HepG2 (cell line): ENCODE results near the gene DNAJC5. TPM values are rescaled to one million over a fixed set of nuclear protein-coding genes. Genes with fewer than 3 reads are reported as not detected.

ENCODE experiments used
- ATM ChIP-seq: fragments of 450-650 bp; IDR thresholded peaks from 2 replicates; pipeline ENCODE4 v1.7.1; 2017; ENCODE audit warnings: mild to moderate bottlenecking, borderline replicate concordance
- KIAA2018 ChIP-seq: sonication (generic); formaldehyde crosslinking; IDR thresholded peaks from 2 replicates; pipeline ENCODE4 v1.5.0; 2020; ENCODE audit warnings: mild to moderate bottlenecking, missing genetic modification reagents, borderline replicate concordance
- KMT2A ChIP-seq: sonication (generic); formaldehyde crosslinking; IDR thresholded peaks from 2 replicates; pipeline ENCODE4 v1.4.0; 2020; ENCODE audit warnings: missing genetic modification reagents
- MLLT10 ChIP-seq: sonication (generic); formaldehyde crosslinking; IDR thresholded peaks from 2 replicates; pipeline ENCODE4 v1.4.0; 2020; ENCODE audit warnings: missing genetic modification reagents
- NR2C2 ChIP-seq: sonication (generic); formaldehyde crosslinking; IDR thresholded peaks from 2 replicates; pipeline ENCODE4 v1.4.0; 2020; ENCODE audit warnings: missing genetic modification reagents, mild to moderate bottlenecking, moderate library complexity, borderline replicate concordance
- NR3C1 ChIP-seq: sonication (generic); formaldehyde crosslinking; IDR thresholded peaks from 2 replicates; pipeline ENCODE4 v1.4.0; 2020; ENCODE audit warnings: missing genetic modification reagents
- PAXIP1 ChIP-seq: sonication (generic); formaldehyde crosslinking; conservative IDR thresholded peaks from 2 replicates; pipeline ENCODE4 v1.4.0; 2020; ENCODE audit warnings: mild to moderate bottlenecking, missing genetic modification reagents, moderate library complexity
- PHF5A ChIP-seq: IDR thresholded peaks from one replicate; pipeline ENCODE4 v1.6.1; 2018; ENCODE audit warnings: low read depth, missing genetic modification reagents; ENCODE audit not compliant: unreplicated experiment
- REPIN1 ChIP-seq: sonication (generic); formaldehyde crosslinking; IDR thresholded peaks from 2 replicates; pipeline ENCODE4 v1.8.0; 2022; ENCODE audit warnings: missing genetic modification reagents, low read depth, mild to moderate bottlenecking, borderline replicate concordance
- SATB2 ChIP-seq: sonication (generic); formaldehyde crosslinking; IDR thresholded peaks from 2 replicates; pipeline ENCODE4 v1.5.0; 2020; ENCODE audit warnings: missing genetic modification reagents
- SMC3 ChIP-seq: IDR thresholded peaks from 2 replicates; pipeline ENCODE4 v1.6.1; 2011; ENCODE audit warnings: low read length, improper control_type of control experiment
- SP4 ChIP-seq: sonication (generic); formaldehyde crosslinking; IDR thresholded peaks from 2 replicates; pipeline ENCODE4 v1.8.1; 2023; ENCODE audit warnings: mild to moderate bottlenecking, missing genetic modification reagents
- TFAP4 ChIP-seq: sonication (generic); IDR thresholded peaks from 2 replicates; pipeline ENCODE4 v1.6.1; 2016; ENCODE audit warnings: low read depth, borderline replicate concordance
- ZKSCAN8 ChIP-seq: IDR thresholded peaks from 2 replicates; pipeline ENCODE4 v1.6.1; 2016; ENCODE audit warnings: borderline replicate concordance, missing genetic modification reagents, missing compliant biosample characterization
- ZNF574 ChIP-seq: sonication (generic); formaldehyde crosslinking; IDR thresholded peaks from 2 replicates; pipeline ENCODE4 v1.4.0; 2020; ENCODE audit warnings: missing genetic modification reagents
- polyA plus RNA-seq, 8 experiments: library from polyadenylated mRNA; depleted of rRNA in 3 of 8; stranded (reverse) in 7 of 8; unstranded in 1 of 8; fragments of >200 nt; fragmentation: Illumina TruSeq in 4 of 8; extraction: Trizol in 4 of 8; gene quantifications; 2 replicates each; pipeline versions ENCODE4 v1.2.1 to v1.2.3, GENCODE V29; 2011 to 2016; ENCODE audit warnings: low read depth in 4 of 8, missing spikeins in 1 of 8, mixed read lengths in 1 of 8; ENCODE audit not compliant: insufficient read depth in 1 of 8
- total RNA-seq, 5 experiments: library from RNA; depleted of rRNA; stranded (reverse); fragments of >200 nt; fragmentation: Illumina TruSeq; extraction: Trizol; gene quantifications; 2 replicates each; pipeline ENCODE4 v1.2.3, GENCODE V29; 2016; ENCODE audit warnings: low read depth in 1 of 5

DNAJC5 gene
- total and polyA plus RNA-seq, 2 of the 13 experiments (the other 11 are each of a cell fraction or from before 2014, with no cell fraction given) = 42.8 to 64.5 TPM

- no peak for TF ChIP-seq PAXIP1 (CRISPR knock-in tag)
- TF ChIP-seq TFAP4 = no peak
- no peak for TF ChIP-seq MLLT10
- TF ChIP-seq SMC3 = no peak
- no peak for TF ChIP-seq NR3C1 (CRISPR knock-in tag)
- no peak for TF ChIP-seq SATB2 (CRISPR knock-in tag)
- TF ChIP-seq SP4 (CRISPR knock-in tag) = no peak
- TF ChIP-seq ZKSCAN8 = no peak
- TF ChIP-seq REPIN1 (CRISPR knock-in tag) = no peak
- TF ChIP-seq PHF5A (CRISPR knock-in tag) = no peak
- no peak for TF ChIP-seq ATM
- no peak for TF ChIP-seq ZNF574
- TF ChIP-seq NR2C2 (CRISPR knock-in tag) = 0 out of 2 replicates have a peak, but pooled peaks have one; percentile 17
- no peak for TF ChIP-seq KMT2A (CRISPR knock-in tag)
- no peak for TF ChIP-seq KIAA2018 (CRISPR knock-in tag)
These were observed 948 bp upstream of the DNAJC5 start (continued) for GRCh38 chr20:63893999-63894357.
